Neuronal stem cell (in vitro differentiated cells): ENCODE measurements around the gene ADIPOR2.

ENCODE experiments used
- DNase-seq: peaks from one replicate; pipeline ENCODE4 v3.0.0-alpha.2; 2013; ENCODE audit warnings: low spot score
- H2AFZ ChIP-seq: one replicate; pipeline ENCODE4 v1.6.1; 2013; ENCODE audit warnings: mild to moderate bottlenecking, low read length, inconsistent platforms
- H2AK5ac ChIP-seq: 2 replicates; pipeline ENCODE4 v1.6.1; 2013; ENCODE audit warnings: low read depth, mild to moderate bottlenecking, inconsistent platforms, low read length, moderate library complexity, mixed read lengths
- H2BK120ac ChIP-seq: 2 replicates; pipeline ENCODE4 v1.6.1; 2013; ENCODE audit warnings: low read depth, mild to moderate bottlenecking, inconsistent platforms, low read length, moderate library complexity, mixed read lengths
- H2BK12ac ChIP-seq: one replicate; pipeline ENCODE4 v1.6.1; 2013; ENCODE audit warnings: low read length, inconsistent platforms
- H2BK15ac ChIP-seq: 2 replicates; pipeline ENCODE4 v1.6.1; 2013; ENCODE audit warnings: mild to moderate bottlenecking, low read length, inconsistent platforms, mixed read lengths
- H2BK5ac ChIP-seq: one replicate; pipeline ENCODE4 v1.6.1; 2013; ENCODE audit warnings: inconsistent platforms, mild to moderate bottlenecking, low read length, moderate library complexity
- H3K14ac ChIP-seq: one replicate; pipeline ENCODE4 v1.6.1; 2013; ENCODE audit warnings: low read length, inconsistent platforms
- H3K18ac ChIP-seq: 2 replicates; pipeline ENCODE4 v1.6.1; 2013; ENCODE audit warnings: low read length, inconsistent platforms
- H3K23ac ChIP-seq: 2 replicates; pipeline ENCODE4 v1.6.1; 2013; ENCODE audit warnings: low read depth, mild to moderate bottlenecking, mixed read lengths, low read length, inconsistent platforms; ENCODE audit not compliant: poor library complexity
- H3K27ac ChIP-seq: replicated peaks from 3 replicates; pipeline ENCODE4 v1.5.1; 2013; ENCODE audit warnings: low read length, inconsistent platforms
- H3K27me3 ChIP-seq, 3 experiments: 2 replicates each; pipeline ENCODE4 v1.6.1; 2013; ENCODE audit warnings: low read length in 3 of 3, mild to moderate bottlenecking in 2 of 3, inconsistent platforms in 1 of 3, low read depth in 1 of 3, mixed read lengths in 1 of 3, moderate library complexity in 1 of 3; ENCODE audit not compliant: control insufficient read depth in 3 of 3, insufficient read depth in 3 of 3
- H3K36me3 ChIP-seq, 2 donors: replicated peaks in 1 of 2; 2 replicates each; pipeline ENCODE4 v1.6.1; 2013; ENCODE audit warnings: low read length in 2 of 2; ENCODE audit not compliant: control insufficient read depth in 2 of 2, insufficient read depth in 2 of 2
- H3K4ac ChIP-seq: 2 replicates; pipeline ENCODE4 v1.6.1; 2013; ENCODE audit warnings: inconsistent platforms, mild to moderate bottlenecking, low read length, moderate library complexity
- H3K4me1 ChIP-seq, 2 donors: 1 replicate in 1 of 2; 2 replicates in 1 of 2; pipeline ENCODE4 v1.6.1; 2013; ENCODE audit warnings: low read length in 2 of 2, low read depth in 1 of 2; ENCODE audit not compliant: control insufficient read depth in 2 of 2, insufficient read depth in 1 of 2
- H3K4me2 ChIP-seq: one replicate; pipeline ENCODE4 v1.6.1; 2013; ENCODE audit warnings: mild to moderate bottlenecking, low read length, inconsistent platforms; ENCODE audit not compliant: insufficient read depth, poor library complexity, severe bottlenecking
- H3K4me3 ChIP-seq, 2 donors: 2 replicates each; pipeline ENCODE4 v1.5.1; 2013; ENCODE audit warnings: low read length in 2 of 2, mild to moderate bottlenecking in 2 of 2, inconsistent platforms in 1 of 2, moderate library complexity in 1 of 2
- H3K79me1 ChIP-seq: one replicate; pipeline ENCODE4 v1.6.1; 2013; ENCODE audit warnings: low read depth, mild to moderate bottlenecking, inconsistent platforms, low read length, moderate library complexity
- H3K9ac ChIP-seq: one replicate; pipeline ENCODE4 v1.6.1; 2013; ENCODE audit warnings: mild to moderate bottlenecking, low read depth, low read length, inconsistent platforms; ENCODE audit not compliant: poor library complexity
- H3K9me3 ChIP-seq, 2 donors: replicated peaks in 1 of 2; 2 replicates each; pipeline versions ENCODE3 to v1.6.1; 2013; ENCODE audit warnings: low read length in 2 of 2, mild to moderate bottlenecking in 2 of 2, inconsistent platforms in 1 of 2, low read depth in 1 of 2, mixed read lengths in 1 of 2, moderate library complexity in 1 of 2; ENCODE audit not compliant: control insufficient read depth in 2 of 2, insufficient read depth in 1 of 2
- H4K8ac ChIP-seq: one replicate; pipeline ENCODE4 v1.6.1; 2013; ENCODE audit warnings: low read depth, mild to moderate bottlenecking, inconsistent platforms, low read length, moderate library complexity
- H4K91ac ChIP-seq: one replicate; pipeline ENCODE4 v1.6.1; 2013; ENCODE audit warnings: low read length, low read depth, mild to moderate bottlenecking, inconsistent platforms; ENCODE audit not compliant: poor library complexity
- WGBS, 2 donors: extraction: QIAGEN DNeasy Blood & Tissue Kit; methylation state at CpG; one replicate each; pipeline ENCODE4 v1.1.7; 2013; ENCODE audit warnings: missing lambda C conversion rate in 2 of 2, mixed read lengths in 1 of 2; ENCODE audit not compliant: insufficient read length in 2 of 2, insufficient replicate concordance in 1 of 2; ENCODE audit errors: extremely low coverage in 2 of 2; 5-methylcytosine and 5-hydroxymethylcytosine counted together

ADIPOR2 gene

GRCh38 chr12:1680804-1681492 is 9.9 kb upstream of the ADIPOR2 start:
- Histone ChIP-seq H3K4me3 (no peak overlapping the region), H3K4ac (no peak overlapping the region), H3K23ac (no peak overlapping the region), H2AFZ (no peak overlapping the region), H2AK5ac (no peak overlapping the region), H3K36me3 (no peaks in the 10 kb centered on the region), H2BK5ac (no peak overlapping the region), H3K4me2 (no peak overlapping the region), H2BK15ac (no peak overlapping the region), H4K91ac (no peak overlapping the region), H3K9me3 (no peaks in the 10 kb centered on the region), H3K18ac (no peak overlapping the region), H2BK12ac (no peak overlapping the region), H3K27ac (no peak overlapping the region), H3K14ac (no peak overlapping the region), H4K8ac (no peak overlapping the region), H3K79me1 (no peaks in the 10 kb centered on the region), H3K9ac (no peak overlapping the region), H3K4me1 (no peaks in the 10 kb centered on the region), H3K27me3 (peaks cover 0 to 5% (median 0%) of the 10 kb centered on the region in 3 experiments), H2BK120ac (no peak overlapping the region)
- no peak for DNase-seq
- no CpG with 5 or more reads among the region's 7 CpGs for WGBS, 2 donors

DNA sequence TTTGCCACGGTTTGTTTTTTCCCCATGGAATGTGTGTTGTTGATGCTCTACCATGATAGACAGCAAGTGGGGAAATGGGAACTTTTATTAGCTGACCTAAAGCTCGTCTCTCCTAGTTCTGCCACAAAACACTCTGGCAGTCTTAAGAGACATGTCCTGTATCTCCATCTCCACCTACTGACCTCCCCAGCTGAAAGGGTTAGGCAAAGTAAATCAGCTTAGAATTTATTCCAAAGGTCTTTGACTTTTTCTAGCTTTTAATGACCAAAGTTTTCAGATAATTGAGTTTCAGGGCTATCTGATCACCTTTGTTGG is 9.4 kb upstream of the ADIPOR2 start:
- Histone ChIP-seq H3K4ac (no peak overlapping the region), H3K4me1 (no peaks in the 10 kb centered on the region), H2BK120ac (no peak overlapping the region), H3K14ac (no peak overlapping the region), H3K23ac (no peak overlapping the region), H3K36me3 (no peaks in the 10 kb centered on the region), H4K91ac (no peak overlapping the region), H4K8ac (no peak overlapping the region), H3K4me2 (no peak overlapping the region), H2AFZ (no peak overlapping the region), H2BK15ac (no peak overlapping the region), H3K9ac (no peak overlapping the region), H2BK5ac (no peak overlapping the region), H2BK12ac (no peak overlapping the region), H3K27ac (no peak overlapping the region), H3K27me3 (peaks cover 0 to 5% (median 0%) of the 10 kb centered on the region in 3 experiments), H3K9me3 (no peaks in the 10 kb centered on the region), H3K4me3 (no peak overlapping the region), H2AK5ac (no peak overlapping the region), H3K79me1 (no peaks in the 10 kb centered on the region), H3K18ac (no peak overlapping the region)
- WGBS, 2 donors: no CpG with 5 or more reads among the region's 2 CpGs
- DNase-seq: no peak

DNA sequence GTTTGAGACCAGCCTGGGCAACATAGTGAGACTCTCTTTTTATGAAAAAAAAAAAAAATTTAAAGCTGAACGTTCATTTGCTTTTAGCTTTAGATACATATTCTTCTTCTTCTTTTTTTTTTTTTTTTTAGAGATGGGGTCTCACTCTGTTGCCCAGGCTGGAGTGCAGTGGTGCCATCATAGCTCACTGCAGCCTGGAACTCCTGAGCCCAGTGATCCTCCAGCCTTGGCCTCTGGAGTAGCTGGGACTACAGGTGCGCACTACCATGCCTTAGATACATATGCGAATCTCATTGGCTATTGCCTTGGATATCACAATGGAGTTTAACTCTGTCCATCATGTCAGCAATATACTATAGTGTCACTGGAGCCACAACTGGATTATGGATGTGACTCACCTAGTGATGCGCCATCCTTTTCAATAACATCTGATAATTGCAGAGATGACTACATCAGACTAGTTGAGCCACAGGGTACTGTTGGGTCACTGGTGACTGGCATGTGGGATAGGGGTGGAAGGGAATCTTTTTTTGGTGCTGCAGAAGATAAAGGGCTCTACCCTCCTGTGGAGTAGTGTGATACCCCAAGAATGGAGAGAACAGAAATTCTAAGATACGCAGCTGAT is 2.7 kb upstream of the ADIPOR2 start:
- no peak overlapping the region for H4K91ac ChIP-seq
- peaks cover 0 to 2% (median 0%) of the 10 kb centered on the region in 3 experiments for H3K27me3 ChIP-seq
- peak overlapping the region; percentile 74 for H3K9ac ChIP-seq
- no peak overlapping the region for H2BK5ac ChIP-seq
- H3K4me3 ChIP-seq: no peak overlapping the region
- no peak overlapping the region for H2AFZ ChIP-seq
- DNase-seq: no peak
- H3K23ac ChIP-seq: no peak overlapping the region
- H2BK12ac ChIP-seq: no peak overlapping the region
- no peak overlapping the region for H3K14ac ChIP-seq
- no peak overlapping the region for H2BK15ac ChIP-seq
- no CpG with 5 or more reads among the region's 5 CpGs for WGBS, 2 donors
- H3K36me3 ChIP-seq: peaks cover 0 to 6% of the 10 kb centered on the region in 2 donors
- H3K27ac ChIP-seq: no peak overlapping the region
- H3K18ac ChIP-seq: no peak overlapping the region
- H3K79me1 ChIP-seq: peaks cover 3% of the 10 kb centered on the region
- no peak overlapping the region for H3K4ac ChIP-seq
- no peak overlapping the region for H3K4me2 ChIP-seq
- H2BK120ac ChIP-seq: no peak overlapping the region
- no peak overlapping the region for H4K8ac ChIP-seq
- no peak overlapping the region for H2AK5ac ChIP-seq
- H3K9me3 ChIP-seq: no peaks in the 10 kb centered on the region
- peaks cover 2 to 6% of the 10 kb centered on the region in 2 donors for H3K4me1 ChIP-seq

DNA sequence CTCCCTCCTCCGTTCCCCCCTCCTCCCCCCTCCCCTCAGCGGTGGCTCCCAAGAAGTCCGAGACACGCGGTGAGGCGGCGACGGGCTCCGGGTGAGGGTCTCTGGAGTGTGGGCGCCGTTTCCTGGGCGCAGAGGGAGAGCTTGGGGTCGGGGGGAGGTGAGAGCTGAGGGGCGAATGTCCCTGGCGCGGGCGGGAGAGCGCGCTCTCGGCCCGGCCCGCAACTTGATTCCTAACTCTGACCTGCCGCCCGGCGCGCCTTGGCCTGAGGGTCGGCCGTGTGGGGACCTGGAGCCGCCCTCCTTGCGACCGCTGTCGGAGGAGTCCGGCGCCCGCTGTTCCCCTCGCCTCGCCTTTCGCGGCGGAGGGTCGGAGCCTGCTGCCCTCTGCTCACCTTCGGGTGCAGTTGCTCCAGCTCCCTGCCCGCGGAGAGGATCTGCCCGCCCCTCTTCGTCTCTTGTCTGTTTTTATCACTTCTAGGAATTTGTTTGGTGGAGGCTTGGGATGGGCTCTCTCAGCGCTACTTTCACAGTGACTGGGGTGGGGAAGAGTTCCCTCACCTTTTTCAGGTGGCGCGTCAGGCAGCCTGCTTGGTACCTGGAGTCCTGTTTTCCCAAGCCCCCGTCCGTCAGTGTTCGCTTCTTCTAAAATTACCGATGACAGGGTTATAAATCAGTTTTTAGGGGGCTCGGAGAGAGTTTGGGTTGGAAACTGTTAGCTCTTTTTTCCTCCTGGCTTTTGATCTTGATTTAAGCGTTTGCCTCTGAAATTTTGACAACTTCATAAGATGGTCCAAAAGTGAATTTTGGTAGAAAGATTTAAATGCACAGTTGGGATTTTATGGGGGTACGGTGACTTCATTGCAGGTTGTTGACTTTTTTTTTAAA is 495 bp downstream of the ADIPOR2 start:
- H3K23ac ChIP-seq: peak overlapping the region; percentile 93
- H2AFZ ChIP-seq: peak overlapping the region; percentile 89
- no peak overlapping the region for H2BK120ac ChIP-seq
- H3K18ac ChIP-seq: peak overlapping the region; percentile 95
- H2AK5ac ChIP-seq: no peak overlapping the region
- peak overlapping the region; percentile 65 for H3K4me2 ChIP-seq
- DNase-seq: peak; percentile 80
- no CpG with 5 or more reads among the region's 56 CpGs for WGBS, 2 donors
- peak overlapping the region; percentile 36 for H2BK12ac ChIP-seq
- H3K36me3 ChIP-seq: peaks cover 0 to 16% of the 10 kb centered on the region in 2 donors
- no peaks in the 10 kb centered on the region for H3K9me3 ChIP-seq
- peak overlapping the region; percentile 54 for H2BK5ac ChIP-seq
- H3K4me3 ChIP-seq: peak overlapping the region; percentile 54 to 90
- peak overlapping the region; percentile 97 for H3K14ac ChIP-seq
- H3K27me3 ChIP-seq: no peaks in the 10 kb centered on the region
- H3K79me1 ChIP-seq: peaks cover 5% of the 10 kb centered on the region
- H3K4ac ChIP-seq: peak overlapping the region; percentile 23
- peak overlapping the region; percentile 88 for H3K27ac ChIP-seq
- peak overlapping the region; percentile 17 for H4K8ac ChIP-seq
- H4K91ac ChIP-seq: no peak overlapping the region
- no peak overlapping the region for H2BK15ac ChIP-seq
- peak overlapping the region; percentile 95 for H3K9ac ChIP-seq
- peaks cover 2 to 6% of the 10 kb centered on the region in 2 donors for H3K4me1 ChIP-seq
